Ectodermal cell (in vitro differentiated cells): ENCODE results near the gene TMEM72.

Experiments used
- H3K27ac ChIP-seq: 2 replicates; pipeline ENCODE4 v1.7.0; 2013; ENCODE audit warnings: mild to moderate bottlenecking, low read depth, low read length; ENCODE audit not compliant: insufficient read depth, poor library complexity, severe bottlenecking
- H3K27me3 ChIP-seq: 2 replicates; pipeline ENCODE4 v1.7.0; 2013; ENCODE audit warnings: mild to moderate bottlenecking, low read length; ENCODE audit not compliant: insufficient read depth, control insufficient read depth, poor library complexity, severe bottlenecking
- H3K36me3 ChIP-seq: one replicate; pipeline ENCODE4 v1.7.0; 2013; ENCODE audit warnings: low read length; ENCODE audit not compliant: control insufficient read depth, insufficient read depth
- H3K4me1 ChIP-seq: one replicate; pipeline ENCODE4 v1.7.0; 2013; ENCODE audit warnings: low read length; ENCODE audit not compliant: control insufficient read depth, insufficient read depth
- H3K4me3 ChIP-seq: 2 replicates; pipeline ENCODE4 v1.7.0; 2013; ENCODE audit warnings: low read depth, low read length, control low read depth; ENCODE audit not compliant: insufficient read depth
- H3K9me3 ChIP-seq: 2 replicates; pipeline ENCODE4 v1.7.0; 2013; ENCODE audit warnings: mild to moderate bottlenecking, low read length, moderate library complexity; ENCODE audit not compliant: control insufficient read depth
- WGBS, 2 experiments: methylation state at CpG; one replicate each; pipeline ENCODE4 v1.1.7; 2013; ENCODE audit warnings: missing lambda C conversion rate in 2 of 2; 5-methylcytosine and 5-hydroxymethylcytosine counted together

The TMEM72 gene

GRCh38 chr10:44889834-44890233 is 21.3 kb upstream of the TMEM72 start:
- H3K4me1 ChIP-seq, result no peaks in the 10 kb centered on the region
- no peaks in the 10 kb centered on the region for H3K27me3 ChIP-seq
- WGBS, 2 experiments, result 92 to 100% methylated on average over 1 of the region's 1 CpG
- H3K36me3 ChIP-seq, result no peaks in the 10 kb centered on the region
- H3K9me3 ChIP-seq, result no peaks in the 10 kb centered on the region
- no peak overlapping the region for H3K4me3 ChIP-seq
- H3K27ac ChIP-seq, result no peak overlapping the region

GRCh38 chr10:44890696-44891563 is 20.2 kb upstream of the TMEM72 start:
- H3K27me3 ChIP-seq, result no peaks in the 10 kb centered on the region
- no peaks in the 10 kb centered on the region for H3K9me3 ChIP-seq
- no peak overlapping the region for H3K27ac ChIP-seq
- no peaks in the 10 kb centered on the region for H3K36me3 ChIP-seq
- H3K4me1 ChIP-seq, result peaks cover 8% of the 10 kb centered on the region
- H3K4me3 ChIP-seq, result no peak overlapping the region
- WGBS, 2 experiments, result 89 to 90% methylated on average over 6 of the region's 6 CpGs

- peaks cover 8% of the 10 kb centered on the region for H3K4me1 ChIP-seq
- no peak overlapping the region for H3K27ac ChIP-seq
- H3K9me3 ChIP-seq, result no peaks in the 10 kb centered on the region
- no peaks in the 10 kb centered on the region for H3K27me3 ChIP-seq
- H3K36me3 ChIP-seq, result no peaks in the 10 kb centered on the region
- no peak overlapping the region for H3K4me3 ChIP-seq
- 85 to 97% methylated on average over 1 of the region's 1 CpG for WGBS, 2 experiments
These were observed 19.4 kb upstream of the TMEM72 start for GRCh38 chr10:44891721-44892120.

GRCh38 chr10:44893604-44894468 is 17.3 kb upstream of the TMEM72 start:
- Histone ChIP-seq H3K4me3 (no peak overlapping the region), H3K9me3 (no peaks in the 10 kb centered on the region), H3K4me1 (peaks cover 10% of the 10 kb centered on the region), H3K27me3 (no peaks in the 10 kb centered on the region), H3K27ac (no peak overlapping the region), H3K36me3 (no peaks in the 10 kb centered on the region)
- WGBS, 2 experiments, result 93 to 95% methylated on average over 5 of the region's 5 CpGs

GRCh38 chr10:44894691-44895090 is 16.4 kb upstream of the TMEM72 start:
- H3K36me3 ChIP-seq, result no peaks in the 10 kb centered on the region
- no peak overlapping the region for H3K4me3 ChIP-seq
- no peak overlapping the region for H3K27ac ChIP-seq
- WGBS, 2 experiments, result 86 to 88% methylated on average over 4 of the region's 4 CpGs
- H3K4me1 ChIP-seq, result peaks cover 19% of the 10 kb centered on the region
- no peaks in the 10 kb centered on the region for H3K27me3 ChIP-seq
- no peaks in the 10 kb centered on the region for H3K9me3 ChIP-seq

GRCh38 chr10:44895280-44895679 is 15.9 kb upstream of the TMEM72 start:
- Histone ChIP-seq H3K27me3 (no peaks in the 10 kb centered on the region), H3K36me3 (no peaks in the 10 kb centered on the region), H3K4me1 (peaks cover 24% of the 10 kb centered on the region), H3K9me3 (no peaks in the 10 kb centered on the region), H3K4me3 (no peak overlapping the region), H3K27ac (no peak overlapping the region)
- WGBS, 2 experiments, result 80 to 88% methylated on average over 5 of the region's 5 CpGs

- H3K27ac ChIP-seq, result no peak overlapping the region
- H3K36me3 ChIP-seq, result no peaks in the 10 kb centered on the region
- 91 to 93% methylated on average over 7 of the region's 7 CpGs for WGBS, 2 experiments
- H3K9me3 ChIP-seq, result no peaks in the 10 kb centered on the region
- H3K27me3 ChIP-seq, result no peaks in the 10 kb centered on the region
- peaks cover 24% of the 10 kb centered on the region for H3K4me1 ChIP-seq
- H3K4me3 ChIP-seq, result no peak overlapping the region
These were observed 14.1 kb upstream of the TMEM72 start for GRCh38 chr10:44897049-44897448.

- Histone ChIP-seq H3K4me1 (peaks cover 38% of the 10 kb centered on the region), H3K4me3 (no peak overlapping the region), H3K27ac (no peak overlapping the region), H3K27me3 (no peaks in the 10 kb centered on the region), H3K9me3 (no peaks in the 10 kb centered on the region), H3K36me3 (no peaks in the 10 kb centered on the region)
- WGBS, 2 experiments, result 79 to 85% methylated on average over 4 of the region's 4 CpGs
These were observed 12.5 kb upstream of the TMEM72 start for GRCh38 chr10:44898665-44899064.

- peaks cover 40% of the 10 kb centered on the region for H3K4me1 ChIP-seq
- 75 to 80% methylated on average over 5 of the region's 5 CpGs for WGBS, 2 experiments
- no peak overlapping the region for H3K27ac ChIP-seq
- no peaks in the 10 kb centered on the region for H3K27me3 ChIP-seq
- H3K9me3 ChIP-seq, result no peaks in the 10 kb centered on the region
- no peak overlapping the region for H3K4me3 ChIP-seq
- H3K36me3 ChIP-seq, result no peaks in the 10 kb centered on the region
These were observed 11.6 kb upstream of the TMEM72 start for GRCh38 chr10:44899450-44900080.
